ENCODE data around the gene PARD6B. TPM values are rescaled to one million over a fixed set of nuclear protein-coding genes. Genes with fewer than 3 reads are reported as not detected.

Gene PARD6B
- total and polyA plus RNA-seq, 2 donors (not counting 1 experiment from before 2014, with no cell fraction given), result 0.91 to 6.0 TPM

DNA sequence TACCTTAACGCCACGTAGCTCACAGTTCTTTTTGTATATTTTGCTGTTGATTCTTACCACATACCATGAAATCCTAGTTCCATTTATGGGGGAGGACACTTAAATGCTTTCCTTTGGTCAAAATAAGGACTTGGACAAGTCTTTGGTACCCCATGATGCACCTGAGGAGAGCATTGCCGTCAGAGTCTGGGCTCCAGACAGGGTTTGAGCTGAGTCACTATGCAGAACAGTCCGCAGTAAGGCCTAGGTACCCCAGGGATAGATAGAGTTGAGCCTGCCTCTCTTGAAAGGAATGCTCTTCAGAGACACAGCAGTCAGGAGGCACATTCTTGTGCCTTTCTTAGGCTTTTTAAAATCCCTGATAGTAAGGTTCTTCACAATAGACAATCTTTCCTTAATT lies 6.0 kb downstream of the PARD6B start:
- Mint-ChIP-seq H3K4me1 (peaks cover 11% of the 10 kb centered on the region), H3K4me3 (no peak overlapping the region), H3K27me3 (no peaks in the 10 kb centered on the region), H3K27ac (no peak overlapping the region), H3K9me3 (ENCODE audit: insufficient read depth) (no peaks in the 10 kb centered on the region)
- intact Hi-C loops (cut with micrococcal nuclease), result loop anchor here (10.0 kb wide), 2 partner anchors 263 to 807 kb away; partner anchors contain the start of gene NFATC2
- peaks cover 3 to 5% of the 10 kb centered on the region in 2 experiments for H3K36me3 ChIP-seq (replicated peaks in 1 of 2; ENCODE audit: control extremely low read depth in 1 of 2, control insufficient read depth in 1 of 2, extremely low read depth in 1 of 2, insufficient read depth in 2 of 2, low read length in 1 of 2)
- CTCF ChIA-PET, result interaction anchor here (0.7 kb wide), 2 partner anchors 10 to 12 kb away, joined by 3 to 4 read pairs; no protein-coding TSS in a partner anchor
- ATAC-seq (ENCODE audit: low read depth) (no peak), DNase-seq (no peak)
- POLR2A ChIA-PET, result no interaction called here
- H3K4me2 ChIP-seq (replicated peaks; ENCODE audit: low read depth, low read length, poor library complexity, severe bottlenecking), result no peak overlapping the region
- peaks cover 37% of the 10 kb centered on the region for H3K79me2 ChIP-seq (ENCODE audit: control insufficient read depth, insufficient read depth, low read length)
- H3K27ac ChIP-seq (ENCODE audit: low read length in 2 of 2), result no peak overlapping the region
- H2AFZ ChIP-seq (ENCODE audit: insufficient read depth, low read depth, low read length, poor library complexity, severe bottlenecking), result no peak overlapping the region
- H3K4me1 ChIP-seq (ENCODE audit: control insufficient read depth in 2 of 2, insufficient read depth in 2 of 2, low read length in 2 of 2), result peaks cover 3 to 4% of the 10 kb centered on the region in 2 donors
- no peak overlapping the region for H3K9ac ChIP-seq (ENCODE audit: low read length)
- no peaks in the 10 kb centered on the region for H3K9me3 ChIP-seq (ENCODE audit: control extremely low read depth in 1 of 3, control insufficient read depth in 2 of 3, insufficient read depth in 1 of 3, low read length in 2 of 3)
- H4K20me1 ChIP-seq (ENCODE audit: control insufficient read depth, insufficient read depth, low read length, poor library complexity, severe bottlenecking), result no peaks in the 10 kb centered on the region
- no peak overlapping the region for H3K4me3 ChIP-seq (ENCODE audit: control extremely low read depth in 1 of 5, extremely low read depth in 1 of 5, insufficient read depth in 1 of 5, low read depth in 2 of 5, low read length in 4 of 5)
- TF ChIP-seq CTCF (IDR thresholded peaks at IDR 0.05) (no peak), EZH2 (IDR thresholded peaks at IDR 0.05; ENCODE audit: borderline replicate concordance, insufficient read depth, low read depth, low read length, poor library complexity, severe bottlenecking) (no peak)
- WGBS (ENCODE audit: insufficient coverage), result 100% methylated on average over 2 of the region's 4 CpGs
- no peaks in the 10 kb centered on the region for H3K27me3 ChIP-seq (replicated peaks in 1 of 4; ENCODE audit: control extremely low read depth in 1 of 4, control insufficient read depth in 3 of 4, insufficient read depth in 4 of 4, low read length in 3 of 4)

GRCh38 chr20:50743087-50743486 lies 11.7 kb downstream of the PARD6B start:
- Mint-ChIP-seq H3K9me3 (ENCODE audit: insufficient read depth) (no peaks in the 10 kb centered on the region), H3K4me3 (no peak overlapping the region), H3K4me1 (peaks cover 6% of the 10 kb centered on the region), H3K27me3 (no peaks in the 10 kb centered on the region), H3K27ac (no peak overlapping the region)
- Histone ChIP-seq H2AFZ (ENCODE audit: insufficient read depth, low read depth, low read length, poor library complexity, severe bottlenecking) (no peak overlapping the region), H3K36me3 (replicated peaks in 1 of 2; ENCODE audit: control extremely low read depth in 1 of 2, control insufficient read depth in 1 of 2, extremely low read depth in 1 of 2, insufficient read depth in 2 of 2, low read length in 1 of 2) (peaks cover 3 to 8% of the 10 kb centered on the region in 2 experiments), H3K9ac (ENCODE audit: low read length) (no peak overlapping the region), H3K4me2 (replicated peaks; ENCODE audit: low read depth, low read length, poor library complexity, severe bottlenecking) (no peak overlapping the region), H3K4me3 (ENCODE audit: control extremely low read depth in 1 of 5, extremely low read depth in 1 of 5, insufficient read depth in 1 of 5, low read depth in 2 of 5, low read length in 4 of 5) (no peak overlapping the region), H3K9me3 (ENCODE audit: control extremely low read depth in 1 of 3, control insufficient read depth in 2 of 3, insufficient read depth in 1 of 3, low read length in 2 of 3) (no peaks in the 10 kb centered on the region), H4K20me1 (ENCODE audit: control insufficient read depth, insufficient read depth, low read length, poor library complexity, severe bottlenecking) (no peaks in the 10 kb centered on the region), H3K27me3 (replicated peaks in 1 of 4; ENCODE audit: control extremely low read depth in 1 of 4, control insufficient read depth in 3 of 4, insufficient read depth in 4 of 4, low read length in 3 of 4) (no peaks in the 10 kb centered on the region), H3K79me2 (ENCODE audit: control insufficient read depth, insufficient read depth, low read length) (peaks cover 4% of the 10 kb centered on the region), H3K4me1 (ENCODE audit: control insufficient read depth in 2 of 2, insufficient read depth in 2 of 2, low read length in 2 of 2) (peaks cover 0 to 3% of the 10 kb centered on the region in 2 donors), H3K27ac (ENCODE audit: low read length in 2 of 2) (no peak overlapping the region)
- no peak for DNase-seq
- ChIA-PET CTCF (no interaction called here), POLR2A (interaction anchor here (0.6 kb wide), 1 partner anchor 27 kb away, joined by 5 read pairs; no protein-coding TSS in a partner anchor)
- no peak for ATAC-seq (ENCODE audit: low read depth)
- no peak for TF ChIP-seq EZH2 (IDR thresholded peaks at IDR 0.05; ENCODE audit: borderline replicate concordance, insufficient read depth, low read depth, low read length, poor library complexity, severe bottlenecking)
- no peak for TF ChIP-seq CTCF (IDR thresholded peaks at IDR 0.05)
- 94% methylated on average over 4 of the region's 4 CpGs for WGBS (ENCODE audit: insufficient coverage)
- intact Hi-C loops (cut with micrococcal nuclease), result no loop called here
